WTC11 (cell line): ENCODE data around the gene C1orf87. TPM values are rescaled to one million over a fixed set of nuclear protein-coding genes. Genes with fewer than 3 reads are reported as not detected.

Experiments used
- ATAC-seq: fragments of 200-7000 bp; cut with Tn5 transposase; 2 replicates; pipeline ENCODE4 v1.10.0; 2021; ENCODE audit warnings: mild to moderate bottlenecking, moderate library complexity
- CTCF ChIA-PET: fragments of 300-600 bp; sonication (Branson Sonifier 250); formaldehyde crosslinking; loops from one replicate; lab custom pipeline; 2021; ENCODE audit warnings: antibody characterized with exemption; lab: Charles Lee
- POLR2A ChIA-PET: fragments of 350-600 bp; sonication (Branson Sonifier 250); formaldehyde crosslinking; loops from one replicate; lab custom pipeline; 2021; ENCODE audit warnings: antibody characterized with exemption; lab: Charles Lee
- DNase-seq: peaks from one replicate; pipeline ENCODE4 v3.0.0; 2021; ENCODE audit warnings: low spot score
- H3K27ac Mint-ChIP-seq: 2 replicates; pipeline ENCODE4 v1.8.0; 2021; ENCODE audit warnings: mixed read lengths
- H3K27me3 Mint-ChIP-seq: 2 replicates; pipeline ENCODE4 v1.8.0; 2021; ENCODE audit warnings: low read depth, mild to moderate bottlenecking, moderate library complexity, mixed read lengths
- H3K36me3 Mint-ChIP-seq: 2 replicates; pipeline ENCODE4 v1.8.0; 2021; ENCODE audit warnings: mixed read lengths
- H3K4me1 Mint-ChIP-seq: 2 replicates; pipeline ENCODE4 v1.8.0; 2022; ENCODE audit warnings: mixed read lengths
- H3K4me3 Mint-ChIP-seq: 2 replicates; pipeline ENCODE4 v1.8.0; 2021; ENCODE audit warnings: mild to moderate bottlenecking, moderate library complexity, mixed read lengths
- H3K9me3 Mint-ChIP-seq: 2 replicates; pipeline ENCODE4 v1.8.0; 2021; ENCODE audit warnings: mixed read lengths
- ARID4B ChIP-seq: sonication (generic); formaldehyde crosslinking; IDR thresholded peaks from 2 replicates; pipeline ENCODE4 v1.8.0; 2023; ENCODE audit warnings: missing genetic modification reagents, mild to moderate bottlenecking, borderline replicate concordance
- E2F1 ChIP-seq: sonication (generic); formaldehyde crosslinking; IDR thresholded peaks from 2 replicates; pipeline ENCODE4 v1.8.0; 2022; ENCODE audit warnings: mild to moderate bottlenecking, missing genetic modification reagents
- E2F4 ChIP-seq: sonication (generic); formaldehyde crosslinking; IDR thresholded peaks from 2 replicates; pipeline ENCODE4 v1.8.1; 2022; ENCODE audit warnings: low read depth, mild to moderate bottlenecking, moderate library complexity, missing genetic modification reagents, borderline replicate concordance
- ELF4 ChIP-seq: sonication (generic); formaldehyde crosslinking; IDR thresholded peaks from 2 replicates; pipeline ENCODE4 v1.8.1; 2022; ENCODE audit warnings: low read depth, mild to moderate bottlenecking, moderate library complexity, missing genetic modification reagents
- EMX1 ChIP-seq: fragments of 250-450 bp; sonication (Bioruptor Pico); IDR thresholded peaks from 2 replicates; pipeline ENCODE4 v1.8.0; 2021; ENCODE audit warnings: mild to moderate bottlenecking
- ERG ChIP-seq: fragments of 250-450 bp; sonication (Bioruptor Pico); IDR thresholded peaks from 2 replicates; pipeline ENCODE4 v1.8.0; 2021; ENCODE audit warnings: mild to moderate bottlenecking
- GABPB1 ChIP-seq: sonication (generic); formaldehyde crosslinking; IDR thresholded peaks from 2 replicates; pipeline ENCODE4 v1.8.1; 2023; ENCODE audit warnings: mild to moderate bottlenecking, missing genetic modification reagents
- NFYB ChIP-seq: sonication (generic); formaldehyde crosslinking; conservative IDR thresholded peaks from 2 replicates; pipeline ENCODE4 v1.8.0; 2022; ENCODE audit warnings: low read depth, missing genetic modification reagents
- NR2C2 ChIP-seq: sonication (generic); formaldehyde crosslinking; IDR thresholded peaks from 2 replicates; pipeline ENCODE4 v1.8.0; 2022; ENCODE audit warnings: mild to moderate bottlenecking, missing genetic modification reagents
- PREB ChIP-seq: sonication (generic); formaldehyde crosslinking; IDR thresholded peaks from 2 replicates; pipeline ENCODE4 v1.8.1; 2022; ENCODE audit warnings: mild to moderate bottlenecking, missing genetic modification reagents, moderate library complexity, borderline replicate concordance
- PRRX2 ChIP-seq: fragments of 250-450 bp; sonication (Bioruptor Pico); IDR thresholded peaks from 2 replicates; pipeline ENCODE4 v1.8.0; 2021; ENCODE audit warnings: mild to moderate bottlenecking
- RELA ChIP-seq: sonication (generic); formaldehyde crosslinking; IDR thresholded peaks from 2 replicates; pipeline ENCODE4 v1.8.1; 2022; ENCODE audit warnings: missing genetic modification reagents, mild to moderate bottlenecking, borderline replicate concordance
- SMAD4 ChIP-seq: sonication (generic); formaldehyde crosslinking; IDR thresholded peaks from 2 replicates; pipeline ENCODE4 v1.8.0; 2022; ENCODE audit warnings: mild to moderate bottlenecking, missing genetic modification reagents
- TCF7 ChIP-seq: sonication (generic); formaldehyde crosslinking; IDR thresholded peaks from 2 replicates; pipeline ENCODE4 v1.8.0; 2022; ENCODE audit warnings: mild to moderate bottlenecking, low read depth, missing genetic modification reagents, moderate library complexity
- TEAD4 ChIP-seq: sonication (generic); formaldehyde crosslinking; IDR thresholded peaks from 2 replicates; pipeline ENCODE4 v1.8.0; 2022; ENCODE audit warnings: mild to moderate bottlenecking, missing genetic modification reagents
- ZNF532 ChIP-seq: fragments of 250-450 bp; sonication (Bioruptor Pico); IDR thresholded peaks from 2 replicates; pipeline ENCODE4 v1.9.0; 2021; ENCODE audit warnings: mild to moderate bottlenecking, borderline replicate concordance
- total RNA-seq: library from RNA; stranded (reverse); gene quantifications from 3 replicates; pipeline ENCODE4 v1.2.3, GENCODE V29; 2021
- TF ChIP-seq, protein P1 (sequence below): fragments of 250-450 bp; sonication (Bioruptor Pico); conservative IDR thresholded peaks from 2 replicates; pipeline ENCODE4 v1.9.0; 2021; ENCODE audit warnings: mild to moderate bottlenecking
- TF ChIP-seq, protein P2 (sequence below): sonication (generic); formaldehyde crosslinking; IDR thresholded peaks from 2 replicates; pipeline ENCODE4 v1.8.1; 2023; ENCODE audit warnings: mild to moderate bottlenecking, missing genetic modification reagents, moderate library complexity
- TF ChIP-seq, protein P3 (sequence below): sonication (generic); formaldehyde crosslinking; IDR thresholded peaks from 2 replicates; pipeline ENCODE4 v1.8.1; 2022; ENCODE audit warnings: missing genetic modification reagents, borderline replicate concordance

C1orf87 gene
- total RNA-seq, 1 experiment from 2014 or later, result 0.22 TPM

GRCh38 chr1:59952065-59952464 lies 121.5 kb downstream of the C1orf87 start:
- H3K9me3 Mint-ChIP-seq, result no peaks in the 10 kb centered on the region
- CTCF ChIA-PET, result interaction anchor here (0.6 kb wide), 1 partner anchor 162 kb away, joined by 3 read pairs; no protein-coding TSS in a partner anchor
- no peak for DNase-seq
- TF ChIP-seq TCF7 (CRISPR knock-in tag) (no peak), ELF4 (no peak), SMAD4 (CRISPR knock-in tag) (no peak), PREB (CRISPR knock-in tag) (no peak), TEAD4 (CRISPR knock-in tag) (no peak), RELA (CRISPR knock-in tag) (no peak), PRRX2 (no peak), E2F4 (no peak), NFYB (CRISPR knock-in tag) (no peak), GABPB1 (no peak), ARID4B (CRISPR knock-in tag) (no peak), E2F1 (CRISPR knock-in tag) (no peak), ERG (CRISPR knock-in tag) (no peak), ZNF532 (no peak), EMX1 (no peak), NR2C2 (CRISPR knock-in tag) (no peak)
- TF ChIP-seq, protein P1, sequence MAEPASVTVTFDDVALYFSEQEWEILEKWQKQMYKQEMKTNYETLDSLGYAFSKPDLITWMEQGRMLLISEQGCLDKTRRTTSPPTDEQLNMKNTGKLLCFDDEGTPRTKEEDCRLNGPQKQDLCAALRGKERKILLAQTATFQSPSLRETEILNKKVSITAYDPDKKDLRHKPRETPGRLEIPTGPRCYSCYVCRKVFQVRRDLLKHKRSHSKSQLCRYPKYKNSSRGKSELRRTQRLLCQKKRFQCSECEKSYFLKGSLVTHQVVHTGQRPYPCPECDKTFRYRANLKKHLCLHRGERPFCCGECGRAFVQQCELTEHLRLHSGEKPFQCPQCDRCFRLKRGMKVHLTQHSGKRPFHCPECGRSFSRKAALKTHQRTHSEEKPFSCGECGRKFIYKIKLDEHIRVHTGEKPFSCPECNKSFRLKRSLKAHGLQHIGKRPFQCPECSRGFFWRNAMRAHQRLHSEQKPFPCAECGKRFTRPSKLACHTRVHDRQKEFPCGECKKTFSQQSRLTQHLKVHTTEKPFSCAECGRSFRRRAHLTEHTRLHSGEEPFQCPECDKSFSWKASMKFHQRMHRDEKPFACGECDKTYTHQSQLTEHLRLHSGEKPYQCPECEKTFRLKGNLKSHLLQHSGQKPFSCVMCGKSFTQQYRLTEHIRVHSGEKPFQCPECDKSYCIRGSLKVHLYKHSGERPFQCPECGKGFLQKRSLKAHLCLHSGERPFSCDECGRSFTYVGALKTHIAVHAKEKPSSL, result no peak
- TF ChIP-seq, protein P2, sequence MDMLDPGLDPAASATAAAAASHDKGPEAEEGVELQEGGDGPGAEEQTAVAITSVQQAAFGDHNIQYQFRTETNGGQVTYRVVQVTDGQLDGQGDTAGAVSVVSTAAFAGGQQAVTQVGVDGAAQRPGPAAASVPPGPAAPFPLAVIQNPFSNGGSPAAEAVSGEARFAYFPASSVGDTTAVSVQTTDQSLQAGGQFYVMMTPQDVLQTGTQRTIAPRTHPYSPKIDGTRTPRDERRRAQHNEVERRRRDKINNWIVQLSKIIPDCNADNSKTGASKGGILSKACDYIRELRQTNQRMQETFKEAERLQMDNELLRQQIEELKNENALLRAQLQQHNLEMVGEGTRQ, result no peak
- TF ChIP-seq, protein P3, sequence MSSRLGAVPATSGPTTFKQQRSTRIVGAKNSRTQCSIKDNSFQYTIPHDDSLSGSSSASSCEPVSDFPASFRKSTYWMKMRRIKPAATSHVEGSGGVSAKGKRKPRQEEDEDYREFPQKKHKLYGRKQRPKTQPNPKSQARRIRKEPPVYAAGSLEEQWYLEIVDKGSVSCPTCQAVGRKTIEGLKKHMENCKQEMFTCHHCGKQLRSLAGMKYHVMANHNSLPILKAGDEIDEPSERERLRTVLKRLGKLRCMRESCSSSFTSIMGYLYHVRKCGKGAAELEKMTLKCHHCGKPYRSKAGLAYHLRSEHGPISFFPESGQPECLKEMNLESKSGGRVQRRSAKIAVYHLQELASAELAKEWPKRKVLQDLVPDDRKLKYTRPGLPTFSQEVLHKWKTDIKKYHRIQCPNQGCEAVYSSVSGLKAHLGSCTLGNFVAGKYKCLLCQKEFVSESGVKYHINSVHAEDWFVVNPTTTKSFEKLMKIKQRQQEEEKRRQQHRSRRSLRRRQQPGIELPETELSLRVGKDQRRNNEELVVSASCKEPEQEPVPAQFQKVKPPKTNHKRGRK (CRISPR knock-in tag), result no peak

More at GRCh38 chr1:59952065-59952464, 121.5 kb downstream of the C1orf87 start:
- Mint-ChIP-seq H3K27ac (no peak overlapping the region), H3K36me3 (no peaks in the 10 kb centered on the region), H3K4me1 (no peaks in the 10 kb centered on the region), H3K27me3 (no peaks in the 10 kb centered on the region), H3K4me3 (no peak overlapping the region)
- POLR2A ChIA-PET, result interaction anchor here (0.6 kb wide), 1 partner anchor 42 kb away, joined by 4 read pairs; no protein-coding TSS in a partner anchor
- no peak for ATAC-seq
